ENCODE results near the gene B4GALNT3.

Gene B4GALNT3

DNA sequence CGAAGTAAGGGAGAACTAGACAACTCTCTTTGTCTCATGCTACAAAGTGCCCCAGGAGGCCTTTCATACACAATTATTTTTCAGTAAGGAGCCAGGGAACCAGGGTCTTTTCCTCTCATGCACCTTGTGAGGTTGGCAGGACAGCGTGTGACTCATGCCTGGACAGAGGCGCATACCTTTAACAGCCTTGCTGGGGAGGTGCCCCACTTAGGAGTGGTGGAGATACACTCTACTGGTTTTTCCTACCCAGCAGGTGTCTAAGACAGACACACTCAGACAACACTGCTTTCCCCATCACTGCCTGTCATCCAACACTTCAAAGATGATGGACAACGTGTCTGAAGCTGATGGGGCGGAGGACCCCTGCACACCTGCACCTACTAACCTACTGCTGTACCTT is 49.1 kb downstream of the B4GALNT3 start:
- no peak for DNase-seq (ENCODE audit: low spot score)
- no peak for FAIRE-seq

DNA sequence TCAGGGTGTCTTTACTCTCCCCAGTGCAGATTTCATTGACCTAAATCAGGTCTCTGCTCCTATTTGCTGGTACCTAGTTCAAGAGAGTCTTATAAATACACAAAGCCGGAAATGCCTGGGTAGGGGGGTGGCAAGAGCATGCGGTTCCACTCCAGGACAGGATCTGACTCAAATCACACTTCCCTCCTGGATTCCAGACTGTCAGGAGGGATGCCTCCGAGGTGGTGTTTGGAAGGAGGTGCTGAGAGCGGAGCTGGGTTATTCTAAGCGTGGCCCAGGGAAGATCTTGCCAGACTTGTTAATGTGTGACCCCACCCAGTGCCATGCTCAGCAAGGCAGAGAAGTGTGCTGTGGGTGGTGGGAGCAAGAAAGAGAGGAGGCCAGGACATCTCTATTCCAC is 49.8 kb downstream of the B4GALNT3 start:
- DNase-seq (ENCODE audit: low spot score) = no peak
- no peak for FAIRE-seq

GRCh38 chr12:510071-510825 is 50.5 kb downstream of the B4GALNT3 start:
- FAIRE-seq = no peak
- no peak for DNase-seq (ENCODE audit: low spot score)

DNA sequence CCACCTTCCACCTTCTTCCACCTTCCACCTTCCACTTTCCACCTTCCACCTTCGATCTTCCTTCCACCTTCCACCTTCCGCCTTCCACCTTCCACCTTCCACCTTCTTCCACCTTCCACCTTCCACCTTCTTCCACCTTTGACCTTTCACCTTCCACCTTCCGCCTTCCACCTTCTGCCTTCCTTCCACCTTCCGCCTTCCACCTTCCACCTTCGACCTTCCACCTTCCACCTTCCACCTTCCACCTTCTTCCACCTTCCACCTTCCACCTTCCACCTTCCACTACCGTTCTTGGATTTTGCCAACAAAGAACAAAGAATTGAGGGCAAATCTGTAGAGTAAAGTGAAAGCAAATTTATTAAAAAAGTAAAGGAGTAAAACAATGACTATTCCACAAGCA is 53.2 kb downstream of the B4GALNT3 start:
- no peak for FAIRE-seq
- no peak for DNase-seq (ENCODE audit: low spot score)

DNA sequence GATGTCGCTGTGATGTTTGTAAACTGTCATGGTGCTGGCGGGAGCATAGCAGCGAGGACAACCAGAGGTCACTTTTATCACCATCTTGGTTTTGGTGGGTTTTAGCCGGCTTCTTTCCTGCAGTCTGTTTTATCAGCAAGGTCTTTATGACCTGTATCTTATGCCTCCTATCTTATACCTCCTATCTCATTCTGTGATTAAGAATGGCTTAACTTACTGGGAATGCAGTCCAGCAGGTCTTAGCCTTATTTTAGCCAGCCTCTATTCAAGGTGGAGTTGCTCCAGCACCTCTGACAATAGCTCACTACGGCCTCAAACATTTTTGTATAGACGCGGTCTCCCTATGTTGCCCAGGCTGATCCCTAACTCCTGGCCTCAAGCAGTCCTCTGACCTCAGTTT is 53.7 kb downstream of the B4GALNT3 start:
- DNase-seq (ENCODE audit: low spot score) (no peak), FAIRE-seq (no peak)

DNA sequence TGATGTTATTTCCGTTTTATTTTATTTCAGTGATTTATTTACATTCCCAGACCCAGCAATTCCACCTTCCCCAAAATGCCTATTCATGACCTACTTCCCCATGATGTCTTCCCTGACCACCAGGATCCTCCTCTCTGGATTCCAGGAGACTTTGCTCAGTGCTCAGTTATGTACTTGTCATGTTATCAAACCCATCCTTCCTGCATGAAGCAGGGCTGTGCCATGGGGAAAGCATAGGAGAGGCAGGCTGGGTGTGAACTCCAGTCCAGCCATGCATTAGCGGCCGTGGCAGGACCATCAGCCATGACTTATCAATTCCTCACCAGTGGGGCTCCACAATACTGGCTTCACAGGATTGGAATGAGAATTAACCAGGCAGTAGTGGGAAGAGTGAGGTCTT is 57.8 kb downstream of the B4GALNT3 start:
- DNase-seq (ENCODE audit: low spot score) = no peak
- FAIRE-seq = no peak

GRCh38 chr12:520119-520518 is 60.4 kb downstream of the B4GALNT3 start:
- no peak for FAIRE-seq
- DNase-seq (ENCODE audit: low spot score) = no peak

- DNase-seq (ENCODE audit: low spot score) (no peak), FAIRE-seq (no peak)
These were observed 63.1 kb downstream of the B4GALNT3 start for GRCh38 chr12:522692-523378.

DNA sequence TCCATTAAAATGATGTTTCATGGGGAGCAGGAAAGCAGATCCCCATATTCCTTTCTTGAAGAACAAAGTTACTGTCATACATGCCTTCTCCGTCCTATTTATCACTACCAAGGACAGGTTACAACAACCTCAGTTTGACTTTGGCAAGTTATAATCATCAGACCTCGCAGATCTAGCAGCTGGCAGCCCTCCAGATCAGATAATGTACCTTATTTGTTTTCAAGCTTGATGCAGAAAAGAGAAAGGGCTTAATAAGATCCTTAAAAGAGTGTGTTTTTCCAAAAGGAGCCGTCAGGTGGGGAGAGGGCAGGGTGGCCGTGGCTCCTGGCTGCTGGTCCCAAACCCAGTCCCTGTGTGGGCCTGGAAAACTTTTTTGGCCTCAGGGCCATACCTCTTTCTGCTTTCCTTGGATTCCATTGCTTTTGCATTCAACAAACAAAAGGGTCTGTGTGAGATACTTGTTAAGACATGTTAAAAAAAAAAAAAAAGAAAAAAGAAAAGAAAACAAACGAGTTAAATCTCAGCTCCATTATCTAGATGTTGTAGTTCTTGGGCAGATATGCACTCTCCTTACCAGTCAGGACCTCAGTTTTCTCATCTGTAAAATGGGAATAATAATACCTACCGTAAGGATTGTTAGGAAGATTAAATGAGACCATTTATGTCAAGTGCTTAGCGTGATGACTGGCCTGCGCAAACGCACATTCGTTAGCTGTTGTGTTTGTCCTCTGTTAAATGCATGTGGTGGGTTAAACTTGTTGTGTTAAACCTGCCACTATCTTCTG is 64.6 kb downstream of the B4GALNT3 start:
- no peak for DNase-seq (ENCODE audit: low spot score)
- FAIRE-seq = no peak

DNA sequence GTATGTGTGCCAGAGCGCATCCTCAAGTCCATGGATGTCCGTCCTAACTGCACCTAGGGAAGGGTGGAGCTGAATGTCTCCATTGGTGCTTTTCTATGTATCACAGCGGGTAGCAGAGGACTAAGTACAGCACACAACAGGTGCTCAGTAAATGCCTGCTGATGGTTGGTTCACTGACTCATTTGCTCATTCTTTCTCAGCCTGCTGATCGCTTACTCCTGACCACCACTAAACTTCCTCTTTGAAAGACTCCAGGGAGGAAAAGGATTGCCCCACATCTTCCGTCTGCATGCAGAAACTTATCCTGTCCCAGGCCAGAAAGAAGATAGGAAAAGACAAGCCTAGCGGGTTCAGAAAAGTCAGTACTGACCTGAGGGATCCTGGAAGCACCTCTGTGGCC is 66.3 kb downstream of the B4GALNT3 start:
- DNase-seq (ENCODE audit: low spot score) = no peak
- FAIRE-seq = no peak

DNA sequence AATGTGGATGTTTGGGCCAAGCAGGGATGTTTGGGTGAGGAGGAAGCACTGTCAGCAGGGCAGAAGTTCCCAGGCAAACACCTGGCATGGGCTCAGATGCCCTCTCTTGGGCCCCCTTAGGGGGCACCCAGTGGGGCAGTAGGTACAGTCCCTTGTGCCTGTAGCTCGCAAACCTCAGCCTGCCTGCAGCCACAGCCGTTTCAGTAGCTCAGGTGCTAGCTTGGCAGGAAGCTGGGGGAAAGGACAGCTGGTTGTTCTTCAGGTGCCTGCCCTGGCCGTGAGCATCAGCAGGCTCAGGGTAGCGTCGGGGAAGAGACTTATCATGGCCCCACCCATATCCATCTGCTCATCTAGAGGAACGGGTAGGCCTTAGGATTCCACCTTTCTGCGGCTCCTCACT is 67.5 kb downstream of the B4GALNT3 start:
- FAIRE-seq = no peak
- no peak for DNase-seq (ENCODE audit: low spot score)

GRCh38 chr12:527729-528128 is 68.0 kb downstream of the B4GALNT3 start:
- DNase-seq (ENCODE audit: low spot score) = no peak
- FAIRE-seq = no peak

- DNase-seq (ENCODE audit: low spot score) = peak; percentile 14
- FAIRE-seq = no peak
These were observed 70.6 kb downstream of the B4GALNT3 start for GRCh38 chr12:530308-530707.

GRCh38 chr12:530821-531220 is 71.1 kb downstream of the B4GALNT3 start:
- no peak for FAIRE-seq
- no peak for DNase-seq (ENCODE audit: low spot score)

DNA sequence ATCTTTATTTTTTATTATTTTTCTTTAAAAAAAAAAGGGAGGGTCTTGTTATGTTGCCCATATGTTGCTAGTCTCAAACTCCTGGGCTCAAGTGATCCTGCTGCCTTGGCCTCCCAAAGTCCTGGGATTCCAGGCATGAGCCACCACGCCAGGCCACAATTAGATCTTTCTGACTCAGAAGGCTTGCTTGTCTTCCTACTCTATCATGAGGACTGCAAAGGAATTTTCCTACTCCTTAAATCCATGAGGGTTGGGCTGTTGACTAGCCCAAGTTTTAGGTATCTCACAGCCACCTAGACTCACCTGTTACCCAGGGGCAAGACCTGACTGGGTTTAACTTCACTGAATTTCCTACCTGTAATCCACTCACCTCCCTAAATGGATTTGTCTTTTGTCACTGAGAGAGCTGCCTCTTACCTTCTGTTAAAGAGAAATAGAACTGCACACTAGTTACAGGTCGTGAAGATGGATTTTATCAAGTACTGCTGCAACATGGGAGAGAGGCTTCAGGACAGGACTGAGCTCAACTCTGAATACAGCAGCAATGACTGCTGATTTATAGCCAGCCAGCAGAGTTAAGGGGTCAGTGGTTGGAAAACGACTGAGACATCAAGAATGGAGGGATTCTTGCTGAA is 72.3 kb downstream of the B4GALNT3 start:
- FAIRE-seq (no peak), DNase-seq (ENCODE audit: low spot score) (no peak)

- FAIRE-seq (no peak), DNase-seq (ENCODE audit: low spot score) (peak; percentile 85)
These were observed 73.3 kb downstream of the B4GALNT3 start for GRCh38 chr12:532908-533565.

DNA sequence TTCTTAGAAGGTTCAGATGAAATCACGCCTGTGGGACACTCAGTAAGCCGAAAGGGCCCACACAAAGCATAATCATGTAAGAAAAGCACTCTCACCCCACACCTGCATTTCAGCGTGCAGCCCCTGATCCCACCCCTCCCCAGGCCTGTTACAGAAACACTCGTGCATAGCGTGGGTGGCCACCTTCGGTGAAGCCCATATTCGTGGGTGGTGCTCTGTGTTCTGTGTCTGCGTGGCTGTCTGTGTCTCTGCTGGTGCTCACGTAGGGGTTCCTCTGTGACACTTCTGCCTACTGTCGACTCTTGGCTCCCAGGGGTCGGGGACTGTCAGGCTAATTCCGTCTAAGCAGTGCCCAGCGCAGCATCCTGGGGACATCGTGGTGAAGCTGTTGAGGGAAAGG is 74.0 kb downstream of the B4GALNT3 start:
- no peak for DNase-seq (ENCODE audit: low spot score)
- FAIRE-seq = no peak

- FAIRE-seq (no peak), DNase-seq (ENCODE audit: low spot score) (no peak)
These were observed 74.5 kb downstream of the B4GALNT3 start for GRCh38 chr12:534216-534615.

GRCh38 chr12:535396-535795 is 75.7 kb downstream of the B4GALNT3 start:
- DNase-seq (ENCODE audit: low spot score) = no peak
- FAIRE-seq = no peak

- FAIRE-seq = no peak
- DNase-seq (ENCODE audit: low spot score) = no peak
These were observed 77.1 kb downstream of the B4GALNT3 start for GRCh38 chr12:536751-537245.

DNA sequence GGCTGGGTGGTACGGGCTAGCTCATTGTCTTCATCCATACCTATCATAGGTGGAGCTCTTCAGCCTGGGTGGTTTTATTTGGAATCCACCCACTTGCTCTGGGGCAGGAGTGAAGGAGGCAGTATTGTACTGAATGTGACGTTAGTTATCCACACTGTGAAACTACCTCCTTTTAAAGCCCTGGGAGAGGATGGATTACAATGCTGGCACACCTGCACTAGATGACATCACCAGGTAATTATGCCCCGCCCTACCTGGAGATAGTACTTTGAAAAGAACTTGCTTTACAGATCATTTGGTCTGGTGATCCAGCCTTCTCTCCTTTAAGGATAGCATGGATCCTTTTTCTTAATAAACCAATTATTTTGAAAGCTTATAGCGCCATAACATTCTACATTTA is 78.0 kb downstream of the B4GALNT3 start:
- FAIRE-seq = no peak
- no peak for DNase-seq (ENCODE audit: low spot score)

Data from RCC 7860 (cell line).